ENCODE results near the gene PRR23A.

Gene PRR23A

DNA sequence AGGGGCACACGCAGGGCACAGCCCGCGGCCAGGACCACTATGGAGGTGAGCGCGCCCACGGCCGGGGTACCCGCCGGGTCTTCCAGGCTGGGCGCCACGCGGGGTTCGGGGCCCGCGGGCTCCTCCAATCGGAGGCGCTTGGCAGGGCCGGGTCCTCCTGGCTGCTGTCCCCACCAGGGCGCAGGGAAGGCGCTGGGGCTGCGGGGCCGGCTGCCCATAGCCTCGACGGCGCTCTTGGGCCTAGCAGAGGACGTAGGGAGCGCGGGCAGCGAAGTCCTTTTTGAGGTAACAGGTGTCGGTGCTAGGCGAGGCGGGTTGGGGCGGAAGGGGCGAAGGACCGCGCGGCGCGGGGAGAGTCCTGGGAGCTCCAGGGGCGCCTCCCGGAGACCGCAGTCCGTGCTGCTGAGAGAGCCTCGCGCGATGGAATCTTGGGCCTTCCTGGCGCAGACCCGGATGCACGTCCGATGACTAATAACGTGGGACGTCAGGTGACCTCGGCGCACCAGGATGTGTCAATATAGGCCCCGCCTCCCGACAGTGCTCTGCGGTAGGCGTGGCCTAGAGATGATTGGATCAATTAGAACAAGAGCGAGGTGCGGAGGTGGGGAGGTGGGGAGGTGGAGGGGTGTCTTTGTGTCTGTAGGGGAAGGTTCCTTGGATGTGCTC, at the start of gene PRR23A:
PRR23A (minus strand) TSS at position 218 of the 666 bp plus-strand sequence; CDS start at position 218, 0 bp downstream.
- DNase-seq = no peak
- no peak within 1 kb of the TSS for H3K27ac ChIP-seq
- no peaks in the 10 kb centered on the region for H3K4me1 ChIP-seq
- no peaks in the 10 kb centered on the region for H3K27me3 ChIP-seq
- no peak within 1 kb of the TSS for H3K4me3 ChIP-seq
- H3K9me3 ChIP-seq = peaks cover 0 to 13% (median 7%) of the 10 kb centered on the region in 3 donors
- intact Hi-C loops (cut with DNase I; ENCODE audit: low total_unique reads) = no loop called here
- TF ChIP-seq, protein P1, sequence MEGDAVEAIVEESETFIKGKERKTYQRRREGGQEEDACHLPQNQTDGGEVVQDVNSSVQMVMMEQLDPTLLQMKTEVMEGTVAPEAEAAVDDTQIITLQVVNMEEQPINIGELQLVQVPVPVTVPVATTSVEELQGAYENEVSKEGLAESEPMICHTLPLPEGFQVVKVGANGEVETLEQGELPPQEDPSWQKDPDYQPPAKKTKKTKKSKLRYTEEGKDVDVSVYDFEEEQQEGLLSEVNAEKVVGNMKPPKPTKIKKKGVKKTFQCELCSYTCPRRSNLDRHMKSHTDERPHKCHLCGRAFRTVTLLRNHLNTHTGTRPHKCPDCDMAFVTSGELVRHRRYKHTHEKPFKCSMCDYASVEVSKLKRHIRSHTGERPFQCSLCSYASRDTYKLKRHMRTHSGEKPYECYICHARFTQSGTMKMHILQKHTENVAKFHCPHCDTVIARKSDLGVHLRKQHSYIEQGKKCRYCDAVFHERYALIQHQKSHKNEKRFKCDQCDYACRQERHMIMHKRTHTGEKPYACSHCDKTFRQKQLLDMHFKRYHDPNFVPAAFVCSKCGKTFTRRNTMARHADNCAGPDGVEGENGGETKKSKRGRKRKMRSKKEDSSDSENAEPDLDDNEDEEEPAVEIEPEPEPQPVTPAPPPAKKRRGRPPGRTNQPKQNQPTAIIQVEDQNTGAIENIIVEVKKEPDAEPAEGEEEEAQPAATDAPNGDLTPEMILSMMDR (IDR thresholded peaks at IDR 0.05) = no peak
- H3K36me3 ChIP-seq = no peaks in the 10 kb centered on the region

DNA sequence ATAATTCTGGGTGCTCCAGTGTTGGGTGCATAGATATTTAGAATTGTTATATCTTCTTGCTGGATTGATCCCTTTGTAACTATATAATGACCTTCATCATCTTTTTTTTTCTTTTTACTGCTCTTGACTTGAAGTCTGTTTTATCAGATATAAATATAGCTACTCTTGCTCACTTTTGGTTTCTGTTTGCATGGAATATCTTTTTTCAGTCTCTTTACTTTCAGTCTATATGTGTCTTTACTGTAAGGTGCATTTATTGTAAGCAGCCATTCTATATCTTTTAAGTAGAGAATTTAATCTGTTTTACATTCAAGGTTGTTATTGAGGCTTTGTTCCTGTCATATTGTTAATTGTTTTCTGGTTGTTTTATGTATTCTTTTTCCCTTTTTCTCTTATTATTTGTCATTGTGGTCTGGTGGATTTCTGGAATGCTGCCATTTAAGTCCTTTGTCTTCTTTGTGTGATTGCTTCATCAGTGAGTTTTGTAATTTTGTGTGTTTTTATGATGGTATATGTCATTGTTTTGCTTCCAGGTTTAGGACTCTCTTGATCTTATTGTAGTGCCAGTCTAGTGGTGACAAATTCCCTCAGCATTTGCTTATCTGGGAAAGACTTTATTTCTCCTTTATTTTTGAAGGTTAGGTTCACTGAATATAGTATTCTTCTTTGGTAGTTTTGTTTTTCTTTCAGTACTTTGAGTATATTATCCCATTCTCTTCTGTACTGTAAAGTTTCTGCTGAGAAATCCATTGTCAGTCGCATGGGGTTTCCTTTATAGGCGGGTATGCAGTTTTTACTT, 46.9 kb upstream of the PRR23A start:
- Histone ChIP-seq H3K4me1 (no peaks in the 10 kb centered on the region), H3K36me3 (no peaks in the 10 kb centered on the region), H3K27ac (no peak overlapping the region), H3K4me3 (no peak overlapping the region), H3K27me3 (no peaks in the 10 kb centered on the region), H3K9me3 (peaks cover 0 to 13% (median 13%) of the 10 kb centered on the region in 3 donors)
- intact Hi-C loops (cut with DNase I; ENCODE audit: low total_unique reads) = no loop called here
- TF ChIP-seq, protein P1 (IDR thresholded peaks at IDR 0.05) = no peak
- no peak for DNase-seq

DNA sequence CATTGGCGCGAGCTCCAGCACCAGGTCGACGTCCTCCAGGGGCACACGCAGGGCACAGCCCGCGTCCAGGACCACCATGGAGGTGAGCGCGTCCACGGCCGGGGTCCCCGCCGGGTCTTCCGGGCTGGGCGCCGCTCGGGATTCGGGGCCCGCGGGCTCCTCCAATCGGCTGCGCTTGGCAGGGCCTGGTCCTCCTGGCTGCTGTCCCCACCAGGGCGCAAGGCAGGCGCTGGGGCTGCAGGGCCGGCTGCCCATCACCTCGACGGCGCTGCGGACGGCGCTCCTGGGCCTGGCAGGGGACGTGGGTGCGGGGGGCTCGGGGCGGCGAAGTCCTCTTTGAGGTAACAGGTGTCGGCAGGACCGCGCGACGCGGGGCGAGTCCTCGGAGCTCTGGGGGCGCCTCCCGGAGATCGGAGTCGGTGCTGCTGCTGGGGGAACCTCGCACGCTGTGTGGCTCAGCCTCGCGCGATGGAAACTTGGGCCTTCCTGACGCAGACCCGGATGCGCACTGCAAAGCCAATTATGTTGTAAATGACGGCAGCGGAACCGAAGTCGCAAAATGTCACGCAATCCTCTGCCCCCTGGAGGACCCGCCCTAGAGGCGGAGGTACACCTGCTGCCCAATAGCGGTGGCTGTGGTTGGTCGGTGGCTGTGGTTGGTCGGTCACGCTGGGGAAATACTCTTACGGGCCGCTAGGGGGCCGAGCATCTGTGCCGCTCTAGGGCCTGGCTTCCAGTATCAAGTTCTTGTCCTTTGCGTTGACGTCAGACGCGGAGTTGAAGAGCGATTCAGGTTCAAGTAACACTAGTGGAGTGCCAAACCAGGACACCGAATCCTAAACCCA, 38.5 kb upstream of the PRR23A start, which contains the start of gene PRR23C:
PRR23C (minus strand) TSS at position 527 of the 845 bp plus-strand sequence; CDS start at position 255, 272 bp downstream.
- H3K27ac ChIP-seq = no peak within 1 kb of the TSS
- no peaks in the 10 kb centered on the region for H3K4me1 ChIP-seq
- H3K27me3 ChIP-seq = no peaks in the 10 kb centered on the region
- no peak for DNase-seq
- no peaks in the 10 kb centered on the region for H3K36me3 ChIP-seq
- H3K9me3 ChIP-seq = peaks cover 0 to 24% (median 10%) of the 10 kb centered on the region in 3 donors
- intact Hi-C loops (cut with DNase I; ENCODE audit: low total_unique reads) = no loop called here
- TF ChIP-seq, protein P1 (IDR thresholded peaks at IDR 0.05) = no peak
- H3K4me3 ChIP-seq = no peak within 1 kb of the TSS

DNA sequence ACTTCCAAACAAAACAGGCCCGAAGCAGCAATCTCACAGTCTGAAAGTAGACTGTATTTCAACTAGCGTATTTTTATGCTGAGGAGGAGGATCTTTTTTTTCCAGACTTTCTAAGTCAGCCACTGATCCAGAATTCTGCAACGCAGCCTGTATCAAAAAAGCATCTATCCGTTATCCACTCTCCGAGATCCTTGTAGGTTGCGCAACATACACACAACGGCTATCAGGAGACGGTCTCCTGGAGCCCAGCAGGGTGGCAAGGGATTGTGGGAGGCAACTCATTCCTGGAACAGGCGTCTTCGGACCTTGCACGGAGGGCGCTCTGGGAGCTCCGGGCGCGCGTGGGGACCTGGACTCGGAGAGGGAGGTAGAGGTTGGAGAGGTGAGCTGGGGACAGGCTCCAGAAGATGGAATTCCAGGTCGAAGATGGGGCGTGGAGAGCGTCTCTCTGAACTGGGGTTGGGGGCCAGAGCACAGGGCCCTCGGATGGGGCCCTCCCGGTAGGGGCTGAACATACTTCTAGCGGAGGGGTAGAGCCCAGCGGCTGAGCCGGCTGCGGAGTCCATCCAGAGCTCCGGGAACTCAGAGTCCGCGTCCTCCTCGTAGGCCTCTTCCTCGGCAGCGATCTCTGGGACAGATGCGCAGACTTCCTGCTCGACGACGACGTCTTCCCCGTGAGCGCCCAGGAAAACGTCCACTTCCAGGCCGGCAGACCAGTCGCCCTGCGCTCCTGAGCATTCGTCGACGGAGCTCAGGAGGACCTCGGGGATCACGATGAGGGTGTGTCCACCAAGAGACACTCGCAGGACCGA, 37.7 kb upstream of the PRR23A start:
- Histone ChIP-seq H3K4me1 (no peaks in the 10 kb centered on the region), H3K27me3 (no peaks in the 10 kb centered on the region), H3K36me3 (no peaks in the 10 kb centered on the region), H3K27ac (no peak overlapping the region), H3K4me3 (no peak overlapping the region), H3K9me3 (peaks cover 0 to 24% (median 10%) of the 10 kb centered on the region in 3 donors)
- TF ChIP-seq, protein P1 (IDR thresholded peaks at IDR 0.05) = no peak
- intact Hi-C loops (cut with DNase I; ENCODE audit: low total_unique reads) = no loop called here
- DNase-seq = no peak

DNA sequence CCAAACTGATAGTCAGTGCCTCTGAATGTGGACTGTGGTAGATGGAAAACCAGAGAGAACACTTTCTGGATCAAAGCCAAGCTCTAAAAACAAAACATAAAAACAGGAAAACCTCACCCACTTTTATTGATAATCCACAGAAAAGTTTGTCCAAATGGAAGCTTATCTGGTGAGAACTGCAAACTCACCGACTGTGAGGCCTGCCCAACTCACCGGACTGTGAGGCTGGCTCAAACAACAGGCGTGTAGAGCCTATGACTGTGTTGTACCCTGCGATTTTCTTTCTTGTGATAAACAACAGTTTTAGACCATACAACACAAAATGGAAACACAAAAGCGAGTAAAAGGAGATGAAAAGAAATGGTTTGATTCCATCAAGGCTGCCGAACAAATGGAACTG, 31.4 kb upstream of the PRR23A start:
- no peaks in the 10 kb centered on the region for H3K27me3 ChIP-seq
- H3K36me3 ChIP-seq = no peaks in the 10 kb centered on the region
- DNase-seq = no peak
- H3K9me3 ChIP-seq = no peaks in the 10 kb centered on the region
- intact Hi-C loops (cut with DNase I; ENCODE audit: low total_unique reads) = no loop called here
- no peaks in the 10 kb centered on the region for H3K4me1 ChIP-seq
- TF ChIP-seq, protein P1 (IDR thresholded peaks at IDR 0.05) = no peak
- H3K27ac ChIP-seq = no peak overlapping the region
- no peak overlapping the region for H3K4me3 ChIP-seq

Measured in tibial artery (tissue), 4 donors.